ENCODE results near the gene NFIA.

NFIA gene

GRCh38 chr1:61160526-61160925, 78.2 kb downstream of the NFIA start:
- DNase-seq: no peak

- DNase-seq: no peak
These were observed 80.3 kb downstream of the NFIA start for GRCh38 chr1:61162520-61163258.

GRCh38 chr1:61163355-61163754, 81.0 kb downstream of the NFIA start:
- DNase-seq: no peak

- DNase-seq: no peak
These were observed 83.0 kb downstream of the NFIA start for GRCh38 chr1:61165402-61165801.

GRCh38 chr1:61167309-61167708, 84.9 kb downstream of the NFIA start:
- no peak for DNase-seq

- DNase-seq: no peak
These were observed 86.7 kb downstream of the NFIA start for GRCh38 chr1:61169045-61169444.

- no peak for DNase-seq
These were observed 87.3 kb downstream of the NFIA start for GRCh38 chr1:61169634-61170033.

- DNase-seq: no peak
These were observed 88.2 kb downstream of the NFIA start for GRCh38 chr1:61170328-61171238.

GRCh38 chr1:61171346-61171745, 89.0 kb downstream of the NFIA start:
- DNase-seq: no peak

GRCh38 chr1:61171974-61172373, 89.6 kb downstream of the NFIA start:
- no peak for DNase-seq

- no peak for DNase-seq
These were observed 90.8 kb downstream of the NFIA start for GRCh38 chr1:61173118-61173517.

- no peak for DNase-seq
These were observed 91.9 kb downstream of the NFIA start for GRCh38 chr1:61174060-61174795.

GRCh38 chr1:61175976-61176375, 93.6 kb downstream of the NFIA start:
- DNase-seq: no peak

GRCh38 chr1:61181067-61182038, 99.0 kb downstream of the NFIA start:
- DNase-seq: no peak

- DNase-seq: no peak
These were observed 99.7 kb downstream of the NFIA start for GRCh38 chr1:61182049-61182448.

- DNase-seq: no peak
These were observed 100.1 kb downstream of the NFIA start for GRCh38 chr1:61182480-61182879.

GRCh38 chr1:61183471-61184039, 101.2 kb downstream of the NFIA start:
- DNase-seq: no peak

GRCh38 chr1:61184040-61184713, 101.8 kb downstream of the NFIA start:
- DNase-seq: no peak

GRCh38 chr1:61184714-61185106, 102.3 kb downstream of the NFIA start:
- no peak for DNase-seq

- no peak for DNase-seq
These were observed 104.4 kb downstream of the NFIA start for GRCh38 chr1:61186753-61187152.
